ENCODE data around the gene ADH6.
A peak's percentile ranks its signal among the peaks of the same experiment; 100 is the strongest.
"Not testable (repeated sequence)": the region's sequence is repeated elsewhere in the genome, so short reads cannot be mapped to it uniquely, and the experiment has no call there.

The ADH6 gene

DNA sequence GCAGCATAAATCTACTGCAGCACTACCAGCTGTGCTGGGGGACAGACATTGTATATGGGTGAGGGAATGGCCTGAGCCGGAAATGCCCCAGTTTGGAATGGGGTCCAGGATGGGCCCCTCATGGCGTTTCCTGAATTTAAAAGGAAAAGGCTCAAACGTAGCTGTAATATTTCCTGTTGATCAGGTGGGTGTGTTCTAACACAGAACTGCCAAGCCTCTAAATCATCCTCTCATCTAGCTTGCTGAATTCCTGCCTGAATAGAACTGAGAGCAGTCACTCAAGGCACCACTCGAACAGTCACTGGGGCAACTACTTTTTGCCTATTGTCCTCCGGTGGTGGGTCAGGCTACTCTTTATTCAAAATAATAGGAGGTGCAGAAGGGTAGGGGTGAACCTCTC, 28.7 kb downstream of the ADH6 start:
- DNase-seq (ENCODE audit: low read depth, low spot score), result no peak

DNA sequence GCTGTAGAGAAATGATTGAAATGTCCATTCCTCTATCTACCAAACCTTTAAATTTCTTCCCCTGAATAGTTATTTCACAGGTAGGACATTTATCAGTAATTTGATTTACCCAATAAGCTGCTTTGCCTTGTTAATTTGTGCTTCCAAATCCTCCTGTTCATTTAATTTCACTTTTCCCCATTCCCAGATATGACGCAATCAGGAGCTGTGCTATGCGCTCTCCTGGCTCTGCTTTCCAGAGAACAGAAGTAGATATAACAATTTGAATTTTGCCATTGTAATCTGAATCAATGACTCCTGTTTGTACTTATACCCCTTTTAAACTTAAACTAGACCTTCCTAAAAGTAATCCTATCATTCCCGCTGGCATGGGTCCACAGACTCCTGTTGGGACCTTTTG, 29.1 kb downstream of the ADH6 start:
- DNase-seq (ENCODE audit: low read depth, low spot score), result not testable (repeated sequence)

DNA sequence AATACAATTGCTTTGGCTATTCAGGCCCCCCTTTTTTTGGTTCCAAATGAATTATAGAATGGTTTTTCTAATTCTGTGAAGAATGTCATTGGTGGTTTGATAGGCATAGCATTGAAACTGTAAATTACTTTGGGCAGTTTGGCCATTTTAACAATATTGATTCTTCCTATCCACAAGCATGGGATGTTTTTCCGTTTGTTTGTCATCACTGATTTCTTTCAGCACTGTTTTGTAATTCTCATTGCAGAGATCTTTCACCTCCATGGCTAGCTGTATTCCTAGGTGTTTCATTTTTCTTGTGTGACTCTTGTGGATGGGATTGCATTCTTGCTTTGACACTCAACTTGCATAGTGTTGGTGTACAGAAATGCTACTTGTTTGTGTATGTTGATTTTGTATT, 33.0 kb downstream of the ADH6 start:
- DNase-seq (ENCODE audit: low read depth, low spot score), result no peak

DNA sequence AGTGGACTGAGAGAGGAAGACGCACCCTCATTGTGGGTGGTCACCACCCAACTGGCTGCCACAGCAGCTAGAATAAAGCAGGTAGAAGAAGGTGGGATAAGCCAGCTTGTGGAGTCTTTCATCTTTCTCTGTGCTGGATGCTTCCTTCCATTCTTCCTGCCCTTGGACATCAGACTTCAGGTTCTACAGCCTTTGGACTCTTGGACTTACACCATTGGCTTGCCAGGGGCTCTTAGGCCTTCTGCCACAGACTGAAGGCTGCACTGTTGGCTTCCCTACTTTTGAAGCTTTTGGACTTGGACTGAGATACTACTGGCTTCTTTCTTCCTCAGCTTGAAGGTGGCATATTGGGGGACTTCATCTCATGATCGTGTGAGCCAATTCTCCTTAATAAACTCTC, 33.5 kb downstream of the ADH6 start:
- no peak for DNase-seq (ENCODE audit: low read depth, low spot score)

DNA sequence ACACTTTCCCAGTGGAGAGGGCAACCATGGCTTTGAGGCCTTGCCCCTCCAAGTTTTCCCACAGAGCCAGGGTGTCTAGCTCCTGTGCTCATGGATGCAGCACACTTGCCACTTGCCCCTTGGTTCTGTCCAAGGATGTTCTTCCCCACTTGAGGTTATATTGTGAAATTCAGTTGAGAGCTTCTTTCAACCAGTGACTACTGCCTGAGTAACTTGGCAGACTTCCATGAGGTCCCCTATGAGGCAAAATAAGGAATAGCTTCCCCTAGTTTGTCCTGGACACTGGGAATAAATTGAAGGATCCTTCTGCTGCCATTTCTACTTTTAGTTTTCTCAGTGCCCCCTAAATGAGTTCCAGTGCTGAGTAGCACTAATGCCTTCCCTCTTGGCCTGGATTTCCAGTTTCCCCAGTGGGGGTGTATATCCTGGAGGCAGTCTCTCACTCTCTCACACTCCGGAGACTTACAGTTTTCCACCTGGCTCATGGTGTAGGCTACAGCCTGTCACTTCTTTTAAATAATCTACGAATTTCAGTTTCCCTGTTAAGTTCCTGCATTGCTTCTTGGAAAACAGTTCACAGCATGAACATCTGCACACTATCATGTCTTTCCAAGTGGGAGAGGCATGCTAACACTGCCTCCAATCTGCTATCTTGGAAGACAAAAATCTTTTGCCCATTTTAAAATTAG, 38.5 kb downstream of the ADH6 start:
- DNase-seq (ENCODE audit: low read depth, low spot score), result no peak

DNA sequence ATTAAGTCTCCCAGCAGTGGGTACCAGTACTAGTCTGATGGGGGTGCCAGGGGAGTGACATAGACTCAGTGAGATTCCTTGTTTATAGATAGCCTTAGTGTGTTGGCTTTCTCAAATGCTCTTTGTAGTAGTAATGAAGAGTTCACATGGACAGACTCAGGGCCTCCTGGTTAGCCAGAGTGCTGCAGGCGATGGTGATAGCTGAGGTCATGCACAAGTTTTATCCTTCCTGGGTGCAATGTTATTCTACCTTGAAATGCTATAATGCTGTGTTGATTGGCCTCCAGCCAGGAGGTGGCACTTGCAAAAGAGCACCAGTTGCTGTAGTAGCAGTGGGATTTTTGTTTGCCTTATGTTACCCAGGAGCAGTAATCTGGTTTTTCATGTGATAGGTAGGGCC, 39.4 kb downstream of the ADH6 start:
- no peak for DNase-seq (ENCODE audit: low read depth, low spot score)

DNA sequence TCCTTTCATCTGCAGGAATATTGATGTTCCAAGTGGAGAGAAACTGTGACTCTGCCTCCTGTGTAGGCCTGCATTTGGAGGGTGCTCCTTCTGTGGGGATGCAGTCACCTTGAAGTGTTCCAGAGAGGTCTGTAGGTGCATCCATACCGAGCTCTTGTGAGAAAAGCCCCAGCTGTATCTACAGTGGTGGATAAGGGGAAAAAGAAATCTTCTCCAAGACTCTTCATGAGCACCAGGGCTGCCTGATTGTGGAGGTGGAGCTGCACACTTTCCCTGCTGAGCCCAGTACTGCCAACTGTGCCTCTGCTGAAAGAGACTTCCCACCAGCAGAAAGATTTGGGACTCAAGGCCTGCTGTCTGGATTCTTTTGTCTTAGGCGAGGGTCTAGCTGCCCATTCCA, 39.9 kb downstream of the ADH6 start:
- DNase-seq (ENCODE audit: low read depth, low spot score), result no peak

DNA sequence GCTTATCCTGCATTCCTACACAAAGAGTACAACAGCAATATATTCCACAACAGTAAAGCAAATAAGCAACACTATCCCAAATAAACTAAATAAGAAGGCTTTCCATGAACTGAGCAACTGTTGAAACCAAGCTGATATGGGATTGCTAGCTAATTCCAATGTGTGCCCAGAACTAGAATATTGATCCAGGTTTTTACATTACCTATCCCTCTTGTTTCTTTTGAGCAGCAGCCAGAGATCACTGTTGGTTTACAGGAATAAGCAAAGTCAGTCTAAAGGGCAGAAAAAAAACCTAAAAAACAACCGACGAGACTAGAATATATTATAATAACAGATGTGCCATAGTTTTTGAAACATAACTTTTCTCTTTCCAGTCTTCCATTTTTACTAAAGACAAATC, 52.5 kb downstream of the ADH6 start:
- DNase-seq (ENCODE audit: low read depth, low spot score), result no peak

DNA sequence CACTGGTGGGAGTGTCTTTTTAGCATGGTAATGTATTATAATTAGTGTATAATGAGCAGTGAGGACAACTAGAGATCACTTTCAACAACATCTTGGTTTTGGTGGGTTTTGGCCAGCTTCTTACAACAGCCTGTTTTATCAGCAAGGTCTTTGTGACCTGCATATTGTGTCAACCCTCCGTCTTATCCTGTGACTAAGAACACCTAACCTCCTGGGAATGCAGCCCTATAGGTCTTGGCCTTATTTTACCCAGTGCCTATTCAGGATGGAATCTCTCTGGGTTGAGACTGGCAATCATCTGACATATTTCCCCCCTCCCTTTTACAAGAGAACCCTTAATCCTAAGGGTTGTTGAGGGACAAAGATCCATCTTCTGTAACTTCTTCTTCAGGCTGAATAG, 53.1 kb downstream of the ADH6 start:
- DNase-seq (ENCODE audit: low read depth, low spot score), result no peak

DNA sequence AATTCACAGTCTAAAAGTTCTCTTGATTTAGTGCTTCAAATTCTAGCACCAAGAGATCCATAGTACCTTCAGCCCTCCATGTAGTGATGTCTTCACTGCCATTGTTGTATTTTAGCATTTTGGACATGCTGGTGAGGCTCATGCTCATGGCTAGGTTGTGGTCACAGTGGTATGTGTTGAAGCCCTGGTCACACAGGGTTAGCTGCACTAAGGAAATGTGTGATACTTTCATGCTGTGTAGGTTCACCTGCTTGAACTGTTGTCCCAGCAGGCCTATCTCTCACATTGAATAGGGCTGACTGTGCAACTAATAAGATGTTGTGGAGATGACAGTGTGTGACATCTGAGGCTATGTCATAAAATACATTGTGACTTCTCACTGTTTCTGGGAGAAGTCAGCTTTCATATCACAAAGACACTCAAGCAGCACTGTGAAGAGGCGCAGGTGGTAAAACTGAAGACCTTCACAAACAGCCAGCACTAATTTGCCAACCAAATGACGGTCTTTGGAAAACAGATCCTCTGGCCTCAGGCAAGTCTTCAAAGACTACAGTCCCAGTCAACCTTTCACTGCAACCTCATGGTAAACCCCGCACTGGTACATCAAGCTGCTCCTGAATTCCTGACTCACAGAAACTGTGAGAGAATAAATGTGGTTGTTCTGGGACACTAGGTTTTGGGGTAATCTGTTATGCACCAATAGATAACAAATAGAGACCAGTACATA, 57.5 kb downstream of the ADH6 start:
- peak; percentile 59 for DNase-seq (ENCODE audit: low read depth, low spot score)

DNA sequence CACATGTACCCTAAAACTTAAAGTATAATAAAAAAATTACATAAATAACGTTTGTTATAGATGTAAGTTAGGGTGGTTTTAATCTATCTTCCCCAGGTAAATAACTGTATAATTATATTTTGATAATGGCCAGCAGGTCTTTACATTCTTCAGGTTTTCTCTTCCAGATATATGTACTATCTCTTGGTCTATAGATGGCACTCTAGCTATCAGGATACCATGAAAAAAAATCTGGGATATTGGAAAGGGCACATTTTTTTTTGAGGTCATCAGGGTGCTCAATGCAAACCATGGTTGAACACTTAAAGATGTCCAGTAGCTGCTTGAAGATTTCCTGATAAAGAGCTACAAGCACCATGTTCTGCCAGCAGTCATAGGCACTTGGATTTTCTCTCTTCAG, 59.3 kb downstream of the ADH6 start:
- no peak for DNase-seq (ENCODE audit: low read depth, low spot score)

DNA sequence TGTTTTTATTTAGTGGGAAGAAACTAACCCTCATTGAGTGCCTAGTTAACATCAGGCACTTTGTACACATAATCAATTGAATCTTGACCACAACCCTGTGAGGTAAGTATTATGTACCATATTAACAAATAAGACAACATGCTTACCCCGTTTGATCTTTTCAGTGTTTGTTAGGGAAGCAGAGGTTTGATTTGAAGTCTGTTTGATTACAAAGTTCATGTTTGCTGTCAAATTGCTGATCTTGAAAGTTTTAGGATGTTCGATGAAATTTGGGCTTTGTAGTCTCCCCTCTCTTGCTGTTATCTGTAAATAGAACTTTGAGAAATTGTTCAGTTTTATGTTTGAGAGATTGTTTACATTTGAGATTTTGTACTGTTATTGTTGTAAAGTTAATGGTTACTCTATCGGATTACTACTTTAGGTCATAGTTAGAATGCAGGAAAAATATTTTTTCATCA, 61.5 kb downstream of the ADH6 start:
- DNase-seq (ENCODE audit: low read depth, low spot score), result no peak

DNA sequence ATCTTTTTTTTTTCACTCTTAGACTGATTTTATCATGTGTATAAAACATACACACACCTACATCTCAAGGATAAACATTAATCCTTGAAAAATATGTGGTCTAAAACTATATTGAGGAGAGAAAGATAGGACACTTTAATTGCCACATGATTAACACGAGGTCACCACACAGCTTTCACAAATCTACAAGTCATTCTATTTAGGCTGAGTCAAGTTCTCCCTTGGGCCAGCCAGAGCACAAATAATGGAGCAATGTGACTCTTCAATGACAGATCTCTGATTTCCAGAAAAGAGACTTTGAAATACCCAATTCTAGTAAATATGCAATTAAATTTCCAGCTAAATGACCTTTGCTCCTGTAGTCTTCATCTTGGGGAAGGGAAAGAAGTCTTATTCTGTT, 62.1 kb downstream of the ADH6 start:
- DNase-seq (ENCODE audit: low read depth, low spot score), result no peak

DNA sequence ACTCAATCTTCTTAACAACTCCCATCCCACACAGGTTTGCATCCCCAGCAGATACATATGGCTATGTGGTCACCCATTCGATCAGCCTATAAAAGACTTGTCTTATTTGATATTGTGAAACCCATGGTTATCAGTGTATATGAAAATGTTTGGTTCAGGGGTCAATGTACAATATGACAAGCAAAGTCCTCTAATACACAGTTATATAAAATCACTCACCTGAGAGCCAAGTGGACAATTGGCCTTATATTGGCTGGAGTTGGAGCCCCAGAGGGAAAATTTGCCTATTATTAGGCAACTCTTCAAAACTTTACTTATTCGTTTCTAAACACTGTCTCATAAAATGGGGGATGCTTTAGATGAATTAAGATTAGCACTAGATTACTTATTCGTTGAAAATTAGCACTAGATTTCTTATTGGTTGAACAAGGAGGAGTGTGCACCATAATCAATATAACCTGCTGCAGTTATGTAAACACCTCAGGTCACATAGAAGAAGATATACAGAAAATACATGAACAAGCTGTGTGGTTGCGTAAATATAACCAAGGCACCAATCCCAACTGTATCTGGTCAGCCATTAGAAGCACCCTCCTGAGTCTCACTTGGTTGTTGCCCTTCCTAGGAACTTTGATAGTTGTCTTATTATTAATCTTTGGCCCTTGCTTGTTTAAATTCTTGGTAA, 64.2 kb downstream of the ADH6 start:
- no peak for DNase-seq (ENCODE audit: low read depth, low spot score)
